Hematopoietic multipotent progenitor cell treated with erythropoietin and hydrocortisone succinate and interleukin-3 and kit ligand, for 8 days (in vitro differentiated cells): ENCODE data around the gene IRS2.
A peak's percentile ranks its signal among the peaks of the same experiment; 100 is the strongest.
"Not testable (repeated sequence)": the region's sequence is repeated elsewhere in the genome, so short reads cannot be mapped to it uniquely, and the experiment has no call there.

Experiments
- DNase-seq: peaks from one replicate; pipeline ENCODE4 v3.0.0-alpha.2; 2015

IRS2 gene

GRCh38 chr13:109749365-109749764 lies 37.0 kb downstream of the IRS2 start:
- DNase-seq: no peak

DNA sequence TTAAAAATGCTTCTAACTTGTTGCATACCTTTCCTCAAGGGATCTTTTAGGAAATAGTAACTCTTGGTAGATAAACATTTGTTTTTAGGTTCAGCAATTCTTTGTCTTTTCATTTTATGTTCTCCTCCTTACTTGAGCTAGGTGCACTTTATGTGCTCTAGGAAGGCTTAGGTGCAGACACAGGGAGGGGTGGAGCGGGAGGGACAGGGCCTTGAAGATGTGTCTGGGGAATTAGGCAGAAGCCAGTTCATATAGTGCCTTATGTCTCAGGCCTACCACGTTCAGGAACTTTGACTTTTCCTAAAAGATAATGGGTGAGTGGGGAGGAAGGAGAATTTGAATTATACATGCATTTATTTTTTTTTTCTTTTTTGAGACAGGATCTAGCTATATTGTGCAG lies 37.7 kb downstream of the IRS2 start:
- DNase-seq: no peak

DNA sequence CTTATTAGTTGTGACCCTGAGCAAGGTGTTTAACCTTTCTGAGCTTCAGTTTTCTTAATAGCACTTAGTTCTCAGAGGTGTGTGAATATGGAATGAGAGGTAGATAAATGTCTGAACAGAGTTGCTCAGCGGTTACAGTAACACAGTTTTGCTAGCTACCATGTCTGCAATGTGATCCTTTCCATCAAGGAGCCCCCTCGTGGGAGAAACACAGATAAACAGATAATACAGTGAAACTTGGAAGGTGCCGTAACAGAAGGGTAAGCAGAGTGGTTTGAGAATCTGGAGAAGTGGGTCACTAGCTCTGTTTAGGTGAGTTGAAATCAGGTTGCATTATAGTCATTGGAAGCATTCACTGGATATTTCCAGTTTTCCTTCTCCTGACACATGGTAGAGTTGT lies 38.9 kb downstream of the IRS2 start:
- DNase-seq: no peak

DNA sequence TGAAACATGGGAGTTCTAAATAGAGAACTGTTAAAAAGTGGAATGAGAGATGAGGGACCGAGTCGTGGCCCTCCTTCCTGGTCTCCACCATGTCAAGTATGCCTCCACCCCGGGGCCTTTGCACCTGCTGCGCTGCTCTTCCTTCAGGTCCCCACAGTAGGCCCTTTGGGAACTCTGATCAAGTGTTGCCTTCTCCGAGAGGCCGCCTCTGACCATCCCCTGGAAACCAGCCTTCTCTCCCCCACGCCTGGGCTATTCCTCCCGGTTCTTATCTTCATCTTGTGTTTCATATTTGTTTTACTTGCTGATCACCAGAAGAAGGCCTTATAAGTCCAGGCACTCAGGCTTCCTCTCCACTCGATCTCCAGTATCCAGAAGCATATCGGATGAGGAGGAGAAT lies 40.0 kb downstream of the IRS2 start:
- no peak for DNase-seq

- DNase-seq: no peak
These were observed 40.7 kb downstream of the IRS2 start for GRCh38 chr13:109745702-109746101.

DNA sequence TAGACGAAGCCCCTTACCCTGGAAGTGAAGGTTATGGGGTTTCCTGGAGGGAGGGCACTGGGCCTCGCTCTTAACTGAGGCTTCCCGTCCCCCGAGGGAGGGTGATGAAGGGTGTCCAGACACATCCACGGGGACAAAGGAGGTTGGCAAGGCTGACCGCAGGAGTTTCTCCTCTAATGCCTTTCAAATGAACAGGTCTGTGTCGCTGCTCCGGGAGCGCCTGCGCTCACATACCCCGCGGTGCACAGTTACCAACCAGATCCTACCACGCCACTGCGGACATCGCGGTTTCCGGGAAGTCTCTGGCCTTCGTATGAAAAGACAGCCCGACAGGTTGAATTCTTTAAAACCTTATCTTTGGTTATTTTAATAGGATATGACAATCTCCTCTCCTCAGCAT lies 41.3 kb downstream of the IRS2 start:
- no peak for DNase-seq

- no peak for DNase-seq
These were observed 41.8 kb downstream of the IRS2 start for GRCh38 chr13:109744512-109745051.

GRCh38 chr13:109743706-109744453 lies 42.5 kb downstream of the IRS2 start:
- DNase-seq: peak; percentile 40

DNA sequence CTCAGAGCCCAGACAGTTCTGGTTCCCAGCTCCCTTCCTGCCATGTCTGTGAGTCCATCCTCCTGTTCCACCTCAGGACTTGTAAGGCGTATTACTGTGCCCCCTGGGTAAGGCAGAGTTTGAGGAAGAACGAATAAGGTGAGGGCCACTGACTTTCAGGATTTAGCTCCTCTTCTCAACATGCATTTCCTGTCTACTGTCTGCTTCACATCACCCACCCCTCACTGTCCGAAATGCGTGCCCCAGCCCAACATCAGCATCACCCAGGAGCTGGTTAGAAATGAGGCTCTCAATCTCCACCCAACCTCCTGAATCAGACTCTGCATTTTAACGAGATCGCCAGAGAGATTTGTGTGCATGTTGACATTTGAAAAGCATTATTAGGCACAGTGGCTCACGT lies 44.4 kb downstream of the IRS2 start:
- DNase-seq: no peak

DNA sequence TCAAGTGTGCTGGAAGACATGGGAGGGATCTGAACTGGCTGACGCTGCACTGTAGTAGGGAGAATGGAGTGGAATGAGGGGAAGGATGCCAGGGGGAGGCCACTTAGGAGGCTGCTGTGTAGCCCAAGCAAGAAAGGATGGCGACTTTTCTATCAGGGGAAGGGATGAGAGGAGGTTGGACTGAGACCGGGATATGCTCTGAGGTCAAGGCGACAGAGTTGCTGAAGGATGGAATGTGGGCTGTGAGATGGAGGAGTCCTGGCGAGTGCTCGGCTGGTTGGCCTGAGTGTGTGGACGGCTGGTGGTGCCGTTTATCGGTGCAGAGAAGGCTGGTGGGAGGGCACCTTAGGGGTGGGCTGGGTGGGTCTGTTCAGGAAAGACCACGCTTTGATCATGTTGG lies 45.7 kb downstream of the IRS2 start:
- no peak for DNase-seq

DNA sequence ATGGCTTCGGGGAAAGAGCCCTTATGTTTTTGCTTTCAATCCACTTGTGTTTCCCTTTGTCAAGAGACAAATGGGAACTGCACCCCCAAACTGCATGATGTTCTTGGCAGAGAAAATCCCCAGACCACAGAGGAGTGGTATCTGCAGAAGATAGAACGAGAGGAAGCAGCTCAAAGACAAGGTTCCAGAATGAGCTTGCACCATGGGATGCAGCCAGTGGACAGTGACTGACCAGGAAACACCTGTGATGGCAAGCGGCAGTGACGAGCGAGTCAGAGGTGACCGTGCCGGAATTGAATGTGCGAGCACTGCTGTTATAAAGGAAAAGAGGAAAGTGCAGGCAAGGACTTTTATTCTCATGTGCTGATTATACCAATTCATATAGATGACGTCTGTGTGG lies 46.3 kb downstream of the IRS2 start:
- DNase-seq: no peak

DNA sequence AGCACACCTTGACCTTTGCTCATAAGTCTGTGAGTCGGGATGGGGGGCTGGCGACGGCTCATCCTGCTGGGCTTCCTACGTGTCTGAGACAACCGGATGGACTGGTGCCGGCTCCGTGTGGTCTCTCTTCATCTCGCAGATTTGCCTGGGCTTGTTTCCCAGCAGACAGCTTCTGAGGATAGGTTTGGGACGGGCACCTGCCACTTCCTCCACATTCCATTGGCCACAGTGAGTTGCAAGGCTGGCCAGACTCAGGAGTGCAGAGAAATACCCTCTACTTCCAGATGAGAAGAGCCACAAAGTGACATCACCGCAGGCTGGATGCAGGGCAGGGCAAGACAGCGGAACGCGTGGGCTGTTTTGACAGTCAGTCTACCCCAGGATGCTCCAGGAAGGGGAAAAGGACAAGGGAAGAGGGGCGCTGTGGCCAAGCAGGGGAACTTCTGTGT lies 48.1 kb downstream of the IRS2 start:
- DNase-seq: no peak

GRCh38 chr13:109737606-109738005 lies 48.8 kb downstream of the IRS2 start:
- DNase-seq: no peak

DNA sequence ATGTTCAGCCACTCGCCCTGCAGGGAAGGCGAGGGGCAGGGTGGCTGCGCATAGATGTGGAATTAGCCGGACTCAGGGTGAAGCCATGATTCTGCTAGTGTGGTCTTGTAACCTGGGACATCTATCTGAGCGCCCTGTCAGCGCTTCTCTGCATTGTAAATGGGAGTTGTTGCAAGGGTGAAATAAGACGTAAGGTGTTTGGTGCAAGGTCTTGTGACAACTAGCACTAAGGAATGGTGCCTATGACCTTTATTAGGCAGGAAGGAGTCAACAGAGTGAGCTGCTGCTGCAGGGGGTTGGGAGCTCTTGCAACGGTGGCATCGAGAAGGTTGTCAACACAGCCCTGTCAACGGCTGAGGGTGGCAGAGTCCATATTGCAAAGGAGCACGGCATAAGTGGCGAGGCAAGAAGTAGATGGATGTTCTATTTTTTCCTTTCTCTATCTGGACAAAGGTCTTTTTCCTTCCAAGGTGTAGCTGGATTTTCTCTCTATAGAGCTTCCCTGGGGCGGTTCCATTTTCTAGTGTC lies 49.3 kb downstream of the IRS2 start:
- no peak for DNase-seq

DNA sequence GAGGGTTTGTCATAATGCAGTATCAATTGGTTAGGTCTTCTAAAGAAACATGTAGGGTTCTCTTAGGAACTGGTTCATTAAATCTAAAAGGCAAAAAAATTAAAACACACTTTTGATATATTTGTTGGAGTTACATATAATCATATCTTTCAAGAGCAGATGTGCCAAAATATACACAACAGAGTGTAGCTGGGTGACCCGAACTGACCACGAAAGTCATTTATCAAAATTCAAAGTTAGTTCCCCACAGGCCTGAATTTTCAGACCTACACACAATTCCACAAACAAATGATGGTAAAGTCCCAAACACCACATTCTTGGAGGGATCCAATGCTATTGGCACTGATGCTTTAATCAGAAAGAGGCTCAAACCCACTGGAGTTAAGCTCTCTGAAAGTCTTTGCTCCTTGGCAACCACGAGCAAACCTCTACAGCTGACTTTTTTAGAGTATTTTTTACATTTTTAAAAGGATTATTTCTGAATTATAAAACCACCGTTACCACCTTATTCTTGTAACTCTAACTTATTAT lies 50.9 kb downstream of the IRS2 start:
- DNase-seq: peak; percentile 42

GRCh38 chr13:109734002-109734785 lies 52.2 kb downstream of the IRS2 start:
- DNase-seq: no peak

DNA sequence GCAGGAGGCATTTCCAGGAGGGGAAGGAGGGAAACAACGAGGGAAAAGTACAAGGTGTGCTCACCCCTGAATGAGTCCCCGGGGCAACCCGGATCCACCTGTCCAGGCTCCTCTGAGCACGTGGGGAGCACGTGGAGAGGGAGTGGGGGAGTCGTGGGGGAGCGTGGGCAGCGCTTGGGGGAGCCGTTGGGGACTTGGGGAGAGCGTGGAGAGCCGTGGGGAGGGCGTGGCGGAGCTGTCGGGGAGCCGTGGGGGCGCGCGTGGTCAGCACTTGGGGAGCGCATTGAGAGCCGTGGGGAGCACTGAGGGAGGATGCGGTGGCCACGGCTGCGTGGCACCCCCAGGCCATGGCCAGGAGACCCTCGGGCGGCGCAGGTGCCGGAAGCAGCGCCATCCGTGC lies 52.8 kb downstream of the IRS2 start:
- DNase-seq: no peak

DNA sequence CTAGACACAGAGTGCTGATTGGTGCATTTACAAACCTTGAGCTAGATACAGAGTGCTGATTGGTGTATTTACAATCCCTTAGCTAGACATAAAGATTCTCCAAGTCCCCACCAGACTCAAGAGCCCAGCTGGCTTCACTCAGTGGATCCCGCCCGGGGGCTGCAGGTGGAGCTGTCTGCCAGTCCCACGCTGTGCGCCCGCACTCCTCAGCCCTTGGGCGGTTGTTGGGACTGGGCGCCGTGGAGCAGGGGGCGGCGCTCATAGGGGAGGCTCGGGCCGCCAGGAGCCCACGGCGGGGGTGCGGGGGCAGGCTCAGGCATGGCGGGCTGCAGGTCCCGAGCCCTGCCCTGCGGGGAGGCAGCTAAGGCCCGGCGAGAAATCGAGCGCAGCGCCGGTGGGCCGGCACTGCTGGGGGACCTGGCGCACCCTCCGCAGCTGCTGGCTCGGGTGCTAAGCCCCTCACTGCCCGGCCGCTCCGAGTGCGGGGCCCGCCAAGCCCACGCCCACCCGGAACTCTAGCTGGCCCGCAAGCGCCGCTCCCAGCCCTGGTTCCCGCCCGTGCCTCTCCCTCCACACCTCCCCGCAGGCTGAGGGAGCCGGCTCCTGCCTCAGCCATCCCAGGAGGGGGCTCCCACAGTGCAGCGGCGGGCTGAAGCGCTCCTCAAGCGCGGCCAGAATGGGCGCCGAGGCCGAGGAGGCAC lies 53.8 kb downstream of the IRS2 start:
- not testable (repeated sequence) for DNase-seq

DNA sequence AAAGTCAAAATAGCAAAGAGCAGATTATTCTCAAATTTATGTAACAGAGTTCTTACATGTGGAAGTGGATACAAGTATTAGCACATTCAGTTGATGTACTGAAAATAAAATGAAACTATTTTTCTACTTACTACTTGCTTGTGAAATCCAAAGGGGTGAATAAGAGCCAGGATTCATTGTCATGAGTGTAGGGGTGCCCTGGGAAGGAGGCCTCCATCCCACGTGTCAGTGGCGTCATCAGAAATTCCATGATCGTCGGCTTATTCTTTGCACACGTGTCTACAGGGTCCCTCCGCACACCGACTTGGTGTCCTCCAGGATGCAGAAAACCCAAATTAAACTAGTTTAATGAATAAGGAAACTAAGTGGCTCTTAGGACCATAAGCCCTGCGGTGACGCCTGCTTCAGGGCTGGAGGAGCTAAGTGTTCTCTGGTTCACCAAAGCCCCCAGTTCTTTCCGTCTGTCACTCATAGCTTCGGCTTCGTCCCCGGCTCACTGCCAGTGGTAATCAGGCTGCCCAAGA lies 55.5 kb downstream of the IRS2 start:
- DNase-seq: no peak

DNA sequence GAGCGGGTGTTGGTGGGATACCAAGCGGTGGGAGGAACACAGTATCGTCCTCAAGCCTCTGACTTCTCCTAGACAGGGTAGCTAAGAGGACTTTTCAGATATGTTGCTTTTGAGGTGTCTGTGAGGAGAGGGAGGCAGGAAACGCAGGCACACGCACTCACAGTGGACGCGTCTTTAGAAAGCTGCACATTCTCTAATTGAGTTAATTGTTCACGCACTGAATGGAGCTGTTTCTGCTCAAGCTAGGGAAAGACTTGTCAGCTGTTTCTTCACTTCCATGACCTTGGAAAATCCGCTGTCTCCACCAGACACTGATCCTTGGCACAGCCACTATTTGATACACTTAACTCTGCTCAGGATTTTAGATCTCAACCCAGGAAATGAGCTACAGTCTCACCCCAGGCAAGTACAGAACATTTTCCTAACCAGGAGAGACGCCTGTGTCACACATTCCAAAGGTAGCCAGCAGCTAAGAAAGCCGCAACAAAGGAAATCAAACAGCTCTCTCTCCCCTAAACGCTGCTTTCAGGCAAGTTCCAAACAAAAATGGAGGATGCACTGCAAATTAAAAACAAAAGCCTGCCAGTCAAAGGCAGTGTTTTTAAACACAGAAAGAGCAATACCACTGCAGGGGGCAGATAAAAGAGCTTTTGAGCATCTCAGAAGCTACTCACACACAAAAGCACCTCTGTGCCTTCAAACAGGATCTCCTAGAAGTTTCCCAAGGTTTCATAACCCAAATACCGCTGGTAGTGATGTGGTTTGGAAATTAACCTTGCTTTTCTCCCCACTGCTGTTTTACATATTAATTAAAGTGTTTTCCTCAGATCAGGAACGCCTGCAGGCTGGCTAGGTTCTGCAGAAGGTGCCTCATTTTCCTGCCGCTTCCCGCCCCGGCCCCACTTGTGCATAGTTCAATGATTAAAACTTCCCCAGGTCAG lies 57.3 kb downstream of the IRS2 start:
- no peak for DNase-seq

GRCh38 chr13:109728061-109728460 lies 58.3 kb downstream of the IRS2 start:
- no peak for DNase-seq

DNA sequence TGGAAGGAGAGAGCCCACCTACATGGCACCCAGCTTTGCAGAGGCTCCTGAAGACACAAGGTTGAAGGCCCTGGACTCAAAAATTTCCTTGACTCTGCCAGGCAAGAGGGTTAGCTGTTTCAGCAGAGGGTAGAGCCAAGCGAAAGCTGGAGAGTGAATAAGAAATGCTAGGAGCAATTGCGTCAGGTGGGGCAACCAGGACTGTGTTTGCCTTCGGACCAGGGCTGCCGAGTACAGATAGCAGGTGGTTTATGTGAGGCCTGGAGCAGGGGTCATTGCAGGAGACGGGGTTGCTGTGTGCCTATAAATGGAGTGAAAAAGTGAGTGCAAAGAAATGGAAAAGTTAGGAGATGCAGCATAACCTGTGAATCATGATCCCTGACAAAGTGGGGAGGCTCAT lies 59.1 kb downstream of the IRS2 start:
- no peak for DNase-seq
